ENCODE measurements around the gene SMG6.

DNA sequence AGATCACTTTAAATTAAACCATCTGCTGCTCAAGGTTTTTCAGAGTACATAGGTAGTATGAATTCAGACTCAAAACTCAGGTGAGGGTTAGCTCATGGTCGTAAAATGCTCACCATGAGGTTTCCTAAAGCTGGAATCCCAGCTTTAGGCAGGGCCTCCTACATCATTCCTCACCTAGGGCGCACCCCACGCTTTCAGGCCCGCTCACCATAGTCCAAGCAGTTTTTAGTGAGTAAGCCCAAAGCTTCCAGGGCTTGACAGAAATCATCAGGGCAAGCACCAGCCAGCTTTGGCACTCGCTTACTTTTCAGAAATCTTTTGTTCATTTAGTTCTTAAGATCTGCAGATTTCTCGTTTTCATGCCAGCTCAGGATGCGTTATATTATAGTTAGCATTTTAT, 158.9 kb downstream of the SMG6 start:
- TF ChIP-seq CTCF (IDR thresholded peaks at IDR 0.05) (no peak), POLR2A (IDR thresholded peaks at IDR 0.05) (no peak)

Measured in heart left ventricle (tissue), 13 donors.